Right ventricle myocardium inferior (tissue), 1 donor: ENCODE data around the gene SNAI1. TPM values are rescaled to one million over a fixed set of nuclear protein-coding genes. Genes with fewer than 3 reads are reported as not detected.
A peak's percentile ranks its signal among the peaks of the same experiment; 100 is the strongest.
"Not testable (repeated sequence)": the region's sequence is repeated elsewhere in the genome, so short reads cannot be mapped to it uniquely, and the experiment has no call there.

Experiments
- ATAC-seq: fragments of 200-7000 bp; cut with Tn5 transposase; one replicate; pipeline ENCODE4 v1.9.1; 2020; ENCODE audit warnings: mild to moderate bottlenecking, moderate library complexity
- DNase-seq: peaks from one replicate; pipeline ENCODE4 v3.0.0; 2021; ENCODE audit errors: missing footprints
- intact Hi-C: fragments of 100-400 bp; cut with DNase I; formaldehyde crosslinking; loops from one replicate; pipeline ENCODE4 v1.11.0; 2022
- total RNA-seq: library from RNA; stranded (reverse); fragmentation: NEBNext Ultra II Directional; extraction: Animal tissue kit (Norgen Biotek cat#: 25700); gene quantifications from one replicate; pipeline ENCODE4 v1.2.1, GENCODE V29; 2021
- donor health status: DM: no; HTN: yes; CAD: no; lungs with severe emphysema.

SNAI1 gene
- total RNA-seq, 1 donor from 2014 or later, result 0.73 TPM

DNA sequence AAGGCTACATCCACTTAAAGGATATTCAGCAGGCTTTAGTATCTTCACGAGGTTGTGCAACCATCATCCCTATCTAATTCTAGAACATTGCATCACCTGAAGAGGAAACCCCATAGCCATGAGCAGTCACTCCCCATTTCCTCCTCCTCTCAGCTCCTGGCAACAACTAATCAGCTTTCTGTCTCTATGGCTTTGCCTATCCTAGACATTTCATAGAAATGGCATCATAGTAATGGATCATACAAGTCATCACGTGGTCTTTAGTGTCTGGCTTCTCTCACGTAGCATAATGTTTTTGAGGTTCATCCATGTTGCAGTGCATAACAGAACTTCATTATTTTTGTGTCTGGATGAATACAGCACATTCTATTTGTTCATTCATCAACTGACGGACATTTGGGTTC is 20.5 kb downstream of the SNAI1 start:
- ATAC-seq (no peak), DNase-seq (no peak)
- intact Hi-C loops, result no loop called here

DNA sequence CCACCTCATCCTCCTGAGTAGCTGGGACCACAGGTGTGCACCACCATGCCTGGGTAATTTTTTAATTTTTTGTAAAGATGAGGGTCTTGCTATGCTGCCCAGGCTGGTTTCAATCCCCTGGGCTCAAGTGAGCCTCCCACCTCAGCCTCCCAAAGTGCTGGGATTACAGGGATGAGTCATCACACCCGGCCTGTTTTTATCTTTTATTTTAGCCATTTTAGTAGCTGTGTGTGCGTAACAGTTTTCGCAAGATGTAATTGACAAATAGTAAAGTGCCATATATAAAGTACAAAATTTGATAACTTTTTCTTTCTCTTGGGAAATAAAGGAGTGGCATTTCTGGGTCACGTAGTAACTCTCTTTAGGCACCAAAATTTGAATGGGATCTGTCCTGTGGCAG is 21.4 kb downstream of the SNAI1 start:
- intact Hi-C loops, result no loop called here
- ATAC-seq (no peak), DNase-seq (no peak)

DNA sequence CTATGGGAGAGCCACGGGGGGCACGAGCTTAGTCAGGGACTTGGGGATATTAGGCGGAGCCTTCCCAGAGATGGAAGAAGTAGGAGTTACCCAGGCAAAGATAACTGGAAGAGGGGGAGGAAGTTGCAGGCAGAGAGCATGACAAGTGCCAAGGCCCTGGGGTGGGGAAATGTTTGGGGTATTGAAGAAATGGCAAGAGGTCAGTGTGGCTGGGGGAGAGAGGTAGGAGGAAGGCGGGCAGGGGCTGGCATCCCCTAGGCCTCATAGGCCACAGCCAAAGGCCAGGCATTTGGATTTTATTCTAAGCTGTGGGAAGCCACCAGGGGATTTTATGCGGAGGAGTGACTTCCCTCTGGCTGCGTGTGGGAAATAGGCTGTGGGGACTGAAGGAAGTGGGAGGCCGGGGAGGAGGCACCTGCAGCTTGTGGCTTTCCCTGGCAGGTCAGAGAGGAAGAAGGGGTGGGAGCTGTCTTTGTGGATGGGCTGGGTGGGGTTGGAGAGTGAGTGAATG is 22.7 kb downstream of the SNAI1 start:
- DNase-seq (no peak), ATAC-seq (no peak)
- intact Hi-C loops, result no loop called here

DNA sequence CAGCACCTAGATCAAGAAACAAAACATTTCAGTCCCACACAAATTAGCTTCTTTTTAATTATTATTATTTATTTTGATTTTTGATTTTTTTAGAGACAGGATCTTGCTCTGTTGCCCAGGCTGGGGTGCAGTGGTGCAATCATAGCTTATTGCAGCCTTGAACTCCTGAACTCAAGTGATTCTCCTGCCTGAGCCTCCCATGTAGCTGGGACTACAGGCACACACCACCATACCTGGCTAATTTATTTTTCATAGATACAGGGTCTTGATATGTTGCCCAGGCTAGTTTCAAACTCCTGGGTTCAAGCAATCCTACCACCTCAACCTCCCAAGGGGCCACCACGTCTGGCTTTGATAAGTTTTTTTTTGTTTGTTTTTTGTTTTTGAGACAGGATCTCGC is 24.6 kb downstream of the SNAI1 start:
- ATAC-seq (no peak), DNase-seq (no peak)
- intact Hi-C loops, result no loop called here

DNA sequence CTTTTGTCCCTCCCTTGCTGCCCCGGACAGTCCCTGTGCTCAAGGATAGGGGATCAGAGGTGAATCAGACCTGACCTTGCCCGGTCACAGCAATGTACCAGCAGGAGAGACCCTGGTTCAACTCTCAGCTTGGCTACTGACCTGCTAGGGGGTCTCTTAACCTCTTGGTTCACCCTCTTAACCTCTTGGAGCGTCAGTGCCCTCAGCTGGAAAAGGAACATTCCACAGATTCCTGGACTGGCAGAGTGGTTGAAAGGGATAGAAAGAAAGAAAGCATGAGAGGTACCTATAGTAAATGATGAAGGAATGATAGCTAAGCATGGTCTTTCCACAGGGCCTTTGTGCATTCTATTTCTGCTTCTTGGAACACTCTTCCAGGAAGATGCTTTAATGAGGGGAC is 25.2 kb downstream of the SNAI1 start:
- ATAC-seq (no peak), DNase-seq (no peak)
- intact Hi-C loops, result no loop called here

DNA sequence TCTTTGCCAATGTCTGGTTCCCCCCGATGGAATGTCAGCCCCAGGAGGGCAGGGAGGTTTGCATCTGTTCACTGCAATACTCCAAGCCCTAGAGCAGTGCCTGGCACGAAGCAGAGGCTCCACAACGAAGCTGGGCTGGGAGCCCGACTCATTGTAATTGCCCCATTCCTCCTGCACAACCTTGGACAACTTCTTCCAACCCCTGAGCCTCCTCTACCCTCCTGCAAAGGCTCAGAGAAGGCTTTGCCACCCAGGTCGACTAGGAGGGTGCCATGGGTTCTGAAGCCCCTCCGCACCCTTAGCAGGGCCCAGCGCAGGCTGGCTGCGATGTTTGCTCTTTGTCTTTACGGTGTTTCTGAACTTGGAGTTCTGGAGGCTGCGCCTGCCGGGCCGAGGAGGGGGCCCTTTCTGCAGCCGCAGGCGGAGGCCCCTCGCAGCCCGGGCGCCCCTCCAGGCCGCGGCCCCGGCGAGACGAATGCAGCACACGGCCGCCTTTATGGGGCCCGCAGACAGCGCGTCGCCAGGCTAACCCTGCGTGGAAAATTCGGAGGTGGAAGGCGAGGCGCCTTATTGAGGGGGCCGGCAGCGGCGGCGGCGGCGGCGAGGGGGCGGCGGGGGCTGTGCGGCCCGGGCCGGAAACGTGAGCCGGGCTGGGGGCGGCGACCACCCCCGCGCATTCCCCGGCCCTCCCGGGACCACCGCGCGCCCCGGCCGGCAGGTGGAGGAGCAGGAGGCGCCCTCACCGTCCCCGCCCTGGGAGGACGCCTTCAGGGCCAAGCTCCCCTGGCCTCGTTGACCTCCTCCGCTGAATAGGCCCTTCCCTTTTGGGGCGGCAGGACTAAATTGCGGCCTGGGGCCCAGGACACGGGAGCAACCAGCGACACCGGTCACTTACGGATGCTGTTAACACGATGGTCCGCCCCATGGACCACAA is 27.0 kb downstream of the SNAI1 start:
- ATAC-seq (peak; percentile 34), DNase-seq (no peak)
- intact Hi-C loops, result no loop called here

DNA sequence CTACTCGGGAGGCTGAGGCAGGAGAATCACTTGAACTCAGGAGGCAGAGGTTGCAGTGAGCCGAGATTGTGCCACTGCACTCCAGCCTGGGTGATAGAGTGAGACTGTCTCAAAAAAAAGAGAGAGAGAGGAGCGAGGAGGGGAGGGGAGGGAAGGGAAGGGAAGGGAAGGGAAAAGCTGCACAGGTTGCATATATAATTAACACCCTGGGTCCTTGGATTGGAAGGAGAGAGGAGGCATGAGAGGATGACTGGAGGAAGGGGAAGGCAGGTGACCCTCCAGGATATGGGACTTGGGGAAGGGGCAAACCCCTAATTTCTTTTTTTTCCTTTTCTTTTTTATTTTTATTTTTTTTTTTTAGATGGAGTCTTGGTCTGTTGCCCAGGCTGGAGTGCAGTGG is 28.8 kb downstream of the SNAI1 start:
- ATAC-seq, DNase-seq, intact Hi-C loops: not testable (repeated sequence)

DNA sequence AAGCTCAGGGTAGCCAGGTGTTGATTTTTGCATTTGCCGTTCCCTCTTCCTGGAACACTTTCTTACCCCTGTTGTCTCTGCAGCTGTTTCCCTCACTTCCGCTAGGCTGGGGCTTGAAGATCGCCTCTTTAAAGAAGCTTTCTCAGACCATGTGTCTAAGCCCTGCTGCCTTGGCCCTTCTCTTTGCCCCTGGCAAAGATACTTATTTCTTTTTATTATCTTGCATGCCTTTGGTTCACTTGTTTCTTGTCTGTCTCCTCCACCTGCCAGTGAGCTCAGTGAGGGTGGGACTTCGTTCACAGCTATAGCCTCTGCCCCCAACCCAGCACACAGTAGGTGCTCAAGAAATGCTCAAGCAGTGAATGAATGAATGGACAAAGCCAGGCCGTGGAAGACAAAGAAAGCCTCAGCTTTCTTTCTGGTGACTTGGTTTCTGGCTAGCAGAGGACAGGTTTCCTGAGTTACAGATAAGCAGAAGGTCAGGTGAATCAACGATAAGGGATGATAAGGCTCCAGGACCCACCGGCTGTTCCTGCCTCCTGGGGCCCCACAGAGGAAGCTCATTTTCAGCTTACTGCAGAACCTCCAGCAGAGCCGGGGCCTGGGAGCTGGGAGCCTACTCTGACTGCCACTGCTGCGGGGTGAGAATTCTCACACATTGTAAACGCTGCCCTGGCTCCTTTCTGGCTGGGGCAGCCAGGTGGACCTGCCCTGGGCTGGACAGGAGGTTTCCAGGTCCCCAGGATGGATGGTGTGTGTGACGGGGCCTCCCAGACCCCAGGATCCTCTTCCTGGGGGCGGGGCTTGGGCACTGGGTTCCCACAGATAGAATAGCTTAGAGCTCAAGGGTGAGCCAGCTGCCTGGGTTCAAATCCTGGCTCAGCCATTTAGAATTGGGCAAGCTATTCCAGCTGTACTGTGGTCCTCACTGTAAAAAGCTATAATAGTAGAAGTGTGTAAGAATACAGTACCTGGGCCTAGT is 29.8 kb downstream of the SNAI1 start:
- ATAC-seq (no peak), DNase-seq (no peak)
- intact Hi-C loops, result no loop called here

DNA sequence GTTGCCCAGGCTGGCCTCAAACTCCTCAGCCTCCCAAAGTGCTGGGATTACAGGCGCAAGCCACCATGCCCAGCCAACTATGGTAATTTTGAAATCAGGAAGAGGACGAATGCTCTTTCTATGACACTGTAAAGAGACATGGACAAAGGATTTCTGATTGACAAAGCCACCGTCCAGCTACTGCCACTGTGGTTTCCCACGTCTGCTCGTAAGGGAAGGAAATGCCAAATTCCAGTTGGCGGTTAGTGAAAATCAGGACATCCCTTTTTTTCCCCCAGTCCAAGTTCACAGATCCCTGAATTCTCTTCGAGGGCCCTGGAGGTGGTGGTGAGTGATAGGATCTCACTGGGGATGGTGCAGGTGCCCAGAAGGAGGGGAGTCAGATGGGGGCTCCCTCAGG is 31.2 kb downstream of the SNAI1 start:
- ATAC-seq (no peak), DNase-seq (no peak)
- intact Hi-C loops, result no loop called here

DNA sequence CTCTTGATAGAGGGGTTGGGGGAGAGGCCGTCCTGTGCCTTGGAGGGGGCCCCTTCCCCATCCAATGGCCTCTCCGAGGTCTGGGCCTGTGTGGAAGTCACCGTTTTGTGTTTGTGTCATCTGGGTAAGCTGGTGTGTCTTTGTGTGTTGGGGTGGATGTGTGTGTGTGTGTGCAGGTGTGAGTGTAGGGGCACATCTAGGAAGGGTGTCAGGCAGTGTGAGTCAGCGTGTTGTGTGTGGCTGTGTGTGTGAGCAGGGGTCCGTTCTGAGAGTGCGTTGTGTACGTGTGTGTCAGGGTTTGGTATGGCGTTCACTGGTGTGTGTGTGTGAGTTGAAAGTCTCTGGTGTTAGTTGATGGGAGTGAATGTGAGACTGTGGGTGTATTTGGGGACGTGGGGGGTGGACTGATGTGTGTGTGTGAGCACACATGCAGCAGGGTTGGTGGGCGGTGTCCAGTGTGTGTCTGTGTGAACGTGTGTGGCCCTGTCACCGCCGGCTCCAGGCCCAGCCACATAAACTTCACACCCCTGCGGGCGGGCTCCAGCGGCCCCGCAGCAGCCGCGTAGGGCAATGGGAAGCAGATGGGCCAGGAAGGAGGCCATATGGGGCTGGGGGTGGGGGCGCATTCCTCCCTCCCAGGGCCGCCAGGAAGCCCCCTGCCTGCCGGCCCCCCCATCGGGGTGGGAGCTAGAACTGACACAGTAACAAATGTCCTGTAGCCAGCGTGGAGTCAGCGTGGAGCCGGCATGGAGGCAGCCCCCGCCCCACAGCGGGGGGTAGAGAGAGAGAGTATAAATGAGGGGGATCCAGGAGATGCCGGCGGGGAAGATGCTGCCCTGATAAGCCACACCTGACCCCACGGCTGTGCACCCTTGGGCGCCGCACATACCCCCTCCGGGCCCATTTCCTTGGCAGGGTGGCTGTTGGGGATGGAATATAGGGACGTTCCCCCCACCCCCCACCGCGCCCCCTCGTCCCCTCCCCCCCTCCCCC is 32.1 kb downstream of the SNAI1 start:
- intact Hi-C loops, result no loop called here
- DNase-seq, result peak; percentile 63
- ATAC-seq, result no peak

DNA sequence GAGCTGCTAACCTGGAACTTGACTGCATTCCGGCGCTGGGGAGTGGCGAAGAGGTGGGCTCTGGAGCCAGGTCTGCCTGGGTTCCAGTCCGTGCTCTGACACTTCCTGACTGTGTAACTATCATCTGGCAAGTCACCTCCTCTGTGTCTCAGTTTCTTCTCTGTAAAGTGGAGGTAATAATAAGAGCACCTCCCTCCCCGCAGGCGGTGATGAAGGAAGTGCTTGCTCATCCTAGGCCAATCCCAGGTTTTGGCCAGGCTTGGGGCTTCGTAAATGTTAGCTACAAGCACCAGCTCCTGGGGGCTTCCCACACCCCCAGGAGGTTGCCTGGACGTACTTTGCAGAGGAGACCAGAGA is 32.8 kb downstream of the SNAI1 start:
- intact Hi-C loops, result no loop called here
- DNase-seq, result no peak
- no peak for ATAC-seq

DNA sequence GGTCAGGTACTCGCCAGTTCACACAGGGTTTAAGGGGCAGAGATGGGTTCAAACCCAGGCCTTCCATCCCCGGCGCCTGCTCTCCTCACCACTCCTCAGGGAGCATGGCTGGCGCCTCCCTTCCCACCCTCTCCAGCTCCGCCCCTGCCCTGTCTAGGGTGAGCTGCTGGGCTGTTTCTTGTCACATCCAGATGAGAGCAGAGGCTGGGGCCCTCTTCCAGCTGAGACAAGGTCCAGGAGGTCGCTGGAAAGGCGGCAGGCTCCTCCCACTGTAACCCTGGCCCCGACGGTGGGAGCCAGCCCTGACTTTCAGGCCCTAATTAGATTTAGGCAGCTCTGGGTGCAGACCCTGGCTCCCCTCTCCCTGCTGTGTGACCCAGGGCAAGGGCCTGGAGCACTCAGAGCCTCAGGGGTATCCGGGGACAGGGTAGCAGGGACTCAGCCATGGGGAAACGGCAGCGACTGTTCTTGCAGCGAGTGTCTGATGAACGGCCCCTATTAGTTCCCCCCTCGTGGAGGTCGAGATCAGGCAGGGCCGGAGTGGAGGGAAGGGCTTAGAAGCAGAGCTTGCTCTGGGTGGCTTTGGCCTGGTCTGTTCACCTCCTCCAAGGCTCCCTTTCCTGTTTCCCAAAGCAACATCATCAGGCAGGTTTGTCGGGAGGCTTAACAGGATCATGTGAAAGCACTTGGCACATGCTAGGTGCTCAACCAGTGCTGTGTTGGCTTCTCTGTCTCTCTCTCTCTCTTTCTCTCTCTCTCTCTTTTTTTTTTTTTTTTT is 33.4 kb downstream of the SNAI1 start:
- ATAC-seq (peak; percentile 61), DNase-seq (peak; percentile 71)
- intact Hi-C loops, result no loop called here

DNA sequence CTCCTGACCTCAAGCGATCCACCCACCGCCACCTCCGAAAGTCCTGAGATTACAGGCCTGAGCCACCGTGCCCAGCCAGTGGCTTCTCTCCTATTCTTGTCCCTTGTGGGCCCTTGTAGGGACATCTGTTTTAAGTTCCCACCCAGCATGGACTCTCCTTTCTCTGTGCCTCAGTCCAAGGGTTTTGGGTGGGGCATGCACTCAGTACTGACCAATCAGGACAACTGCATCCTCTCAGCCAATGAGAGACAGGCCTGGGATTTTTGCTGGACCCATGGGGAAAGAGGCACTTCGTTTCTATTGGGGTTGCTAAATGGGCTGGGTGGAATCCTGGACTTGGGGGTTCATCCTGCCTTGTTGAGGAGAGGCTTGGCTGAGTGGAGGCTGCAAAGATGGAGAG is 34.4 kb downstream of the SNAI1 start:
- ATAC-seq (no peak), DNase-seq (peak; percentile 17)
- intact Hi-C loops, result no loop called here

DNA sequence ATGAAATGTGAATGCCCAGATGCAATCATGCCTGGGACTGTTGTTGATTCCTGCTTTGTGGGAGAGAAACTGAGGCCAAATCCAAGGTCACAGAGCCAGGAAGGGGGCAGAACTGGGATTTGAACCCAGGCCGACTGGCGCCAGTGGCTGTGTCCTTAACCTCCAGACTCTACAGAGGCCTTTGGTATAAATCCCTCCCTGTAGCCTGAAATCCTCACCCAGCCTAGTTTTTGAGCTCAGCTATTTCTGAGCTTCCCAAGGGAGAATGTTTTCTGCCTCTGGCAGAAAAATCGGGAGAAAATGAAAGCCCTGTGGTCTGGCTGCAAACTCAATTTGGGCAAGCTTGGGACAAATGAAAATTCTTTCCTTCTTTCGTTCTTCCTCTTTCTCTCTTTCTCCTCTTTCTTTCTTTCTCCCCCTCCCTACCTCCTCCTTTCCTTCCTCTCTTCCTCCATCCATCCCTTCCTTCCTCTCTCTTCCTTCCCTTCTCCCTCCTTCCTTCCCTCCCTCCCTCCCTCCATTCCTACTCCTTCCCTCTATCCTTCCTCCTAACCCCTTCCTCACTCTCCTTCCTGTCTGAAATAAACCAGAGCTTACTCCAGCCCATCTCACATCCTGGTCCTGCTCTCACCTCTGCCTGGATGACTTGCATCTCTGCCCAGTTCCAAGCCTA is 34.9 kb downstream of the SNAI1 start:
- intact Hi-C loops, result no loop called here
- ATAC-seq (no peak), DNase-seq (no peak)

DNA sequence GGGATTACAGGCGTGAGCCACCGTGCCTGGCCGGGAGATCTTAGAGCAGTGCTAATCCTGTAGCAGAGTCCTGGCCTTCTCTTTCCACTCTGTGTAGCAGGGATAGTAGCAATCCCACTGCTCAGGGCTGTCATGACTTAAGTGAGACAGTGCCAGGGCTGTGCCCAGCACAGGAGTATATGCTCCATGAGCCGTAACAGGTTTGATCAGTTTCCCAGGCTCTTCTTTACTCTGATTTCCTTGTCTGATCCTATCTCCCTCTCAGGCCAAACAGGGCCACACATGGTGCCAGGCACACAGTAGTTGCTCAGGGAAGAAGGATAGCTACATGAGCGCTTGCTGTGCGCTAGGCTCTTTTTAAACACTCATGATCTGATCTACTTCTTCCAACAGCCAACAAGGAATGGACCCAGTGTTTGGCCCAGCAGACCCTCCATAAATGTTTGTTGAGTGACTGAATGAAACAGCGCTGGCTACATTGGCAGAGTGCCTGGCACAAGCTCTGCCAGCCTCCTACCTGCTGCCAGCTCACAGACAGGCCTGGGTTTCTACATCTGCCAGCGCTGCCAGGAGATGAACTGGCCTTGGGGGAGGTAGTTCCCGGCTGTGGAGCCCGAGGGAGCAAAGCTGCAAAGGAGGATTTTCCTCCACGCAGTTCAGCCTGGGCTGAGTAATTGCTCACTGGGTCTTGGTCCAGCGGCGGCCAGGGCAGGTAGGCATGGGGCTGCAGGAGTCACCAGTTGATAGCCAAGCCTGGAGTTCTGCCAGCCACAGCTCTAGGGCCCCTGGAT is 36.9 kb downstream of the SNAI1 start:
- intact Hi-C loops, result no loop called here
- DNase-seq (peak; percentile 76), ATAC-seq (peak; percentile 79)

DNA sequence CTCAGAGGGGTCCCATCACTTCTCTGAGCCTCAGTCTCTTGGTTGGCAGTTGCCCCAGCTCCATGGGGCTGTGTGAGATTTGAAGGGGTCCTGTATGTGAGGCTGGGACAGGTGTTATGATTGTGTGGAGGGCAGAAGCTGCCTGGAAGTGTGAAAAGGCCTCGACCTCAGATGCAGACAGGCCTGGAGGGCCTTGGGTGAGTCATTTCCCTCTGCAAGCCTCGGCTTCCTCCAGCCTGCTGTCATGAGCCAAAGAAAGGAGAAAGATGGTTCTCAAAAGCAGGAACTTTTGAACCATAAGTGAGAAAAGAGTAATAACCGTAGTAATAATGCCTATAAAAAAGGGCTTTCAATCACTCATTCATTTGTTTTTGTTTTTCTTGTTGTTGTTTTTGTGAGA is 37.5 kb downstream of the SNAI1 start:
- intact Hi-C loops, result no loop called here
- ATAC-seq (no peak), DNase-seq (no peak)
